A549 (cell line): ENCODE results near the gene C19orf53. TPM values are rescaled to one million over a fixed set of nuclear protein-coding genes. Genes with fewer than 3 reads are reported as not detected.

Experiments used
- ATAC-seq, 2 experiments: fragments of 200-7000 bp in 1 of 2; fragments of >200 bp in 1 of 2; cut with Nextera tagmentation in 1 of 2; cut with Tn5 transposase in 1 of 2; 3 replicates each; pipeline versions ENCODE4 v1.8.0 to v1.9.1; 2018 to 2020; ENCODE audit warnings: mild to moderate bottlenecking in 1 of 2, moderate library complexity in 1 of 2
- CTCF ChIA-PET: fragments of 300-600 bp; sonication (Branson Sonifier 250); formaldehyde crosslinking; extraction: SDS; loops from one replicate; lab custom pipeline; 2021; ENCODE audit warnings: antibody characterized with exemption, inconsistent platforms; lab: Yijun Ruan, JAX
- POLR2A ChIA-PET: fragments of 350-600 bp; formaldehyde crosslinking; extraction: SDS; loops from one replicate; lab custom pipeline; 2021; ENCODE audit warnings: antibody characterized with exemption, inconsistent platforms; lab: Yijun Ruan, JAX
- DNase-seq, 2 experiments: peaks; one replicate each; pipeline versions ENCODE4 v3.0.0 to v3.0.0-alpha.2; 2011 to 2016; ENCODE audit warnings: low read depth in 1 of 2, low spot score in 1 of 2
- FAIRE-seq: peaks from 2 replicates; lab custom pipeline; 2011; peaks lifted over from hg19 to GRCh38; lab: Jason Lieb, UNC
- H3K27ac ChIP-seq, 2 experiments: fragments of >200 bp; sonication (Bioruptor Twin); formaldehyde crosslinking; 3 replicates each; pipeline ENCODE4 v1.5.1; 2016 to 2017
- H3K4me1 ChIP-seq: fragments of >200 bp; sonication (Bioruptor Twin); formaldehyde crosslinking; 3 replicates; pipeline ENCODE4 v1.6.1; 2016
- H3K4me2 ChIP-seq: fragments of >200 bp; sonication (Bioruptor Twin); formaldehyde crosslinking; 3 replicates; pipeline ENCODE4 v1.6.1; 2016
- H3K4me3 ChIP-seq: fragments of >200 bp; sonication (Bioruptor Twin); formaldehyde crosslinking; 3 replicates; pipeline ENCODE4 v1.5.1; 2016
- H3K9me3 ChIP-seq: fragments of >200 bp; sonication (Bioruptor Twin); formaldehyde crosslinking; 3 replicates; pipeline ENCODE4 v1.6.1; 2016
- CHD4 ChIP-seq: fragments of 200-600 bp; sonication (generic); IDR thresholded peaks from 2 replicates; pipeline ENCODE4 v1.6.1; 2016; ENCODE audit warnings: antibody characterized with exemption, mild to moderate bottlenecking, borderline replicate concordance
- CTCF ChIP-seq: fragments of >200 bp; sonication (Bioruptor Twin); formaldehyde crosslinking; IDR thresholded peaks from 3 replicates; pipeline ENCODE4 v1.5.1; 2016
- EHF ChIP-seq: fragments of 250-450 bp; sonication (Bioruptor Pico); IDR thresholded peaks from 2 replicates; pipeline ENCODE4 v1.5.0; 2020; ENCODE audit warnings: mild to moderate bottlenecking
- EP300 ChIP-seq, 2 experiments: fragments of >200 bp; sonication (Bioruptor Twin); formaldehyde crosslinking; IDR thresholded peaks; 2 replicates in 1 of 2; 3 replicates in 1 of 2; pipeline ENCODE4 v1.6.1; 2016 to 2017
- FOSL2 ChIP-seq, 2 experiments: fragments of 450-650 bp in 1 of 2; fragments of >200 bp in 1 of 2; sonication (Bioruptor Twin) in 1 of 2; formaldehyde crosslinking; IDR thresholded peaks; 2 replicates each; pipeline versions ENCODE4 v1.5.0 to v1.6.1; 2016 to 2020; ENCODE audit warnings: mild to moderate bottlenecking in 1 of 2, moderate library complexity in 1 of 2
- HDAC2 ChIP-seq: fragments of 200-600 bp; sonication (generic); IDR thresholded peaks from 2 replicates; pipeline ENCODE4 v1.6.1; 2016
- HEYL ChIP-seq: fragments of 250-450 bp; sonication (Bioruptor Pico); IDR thresholded peaks from 2 replicates; pipeline ENCODE4 v1.8.0; 2021; ENCODE audit warnings: mild to moderate bottlenecking, moderate library complexity
- HOXB5 ChIP-seq: fragments of 250-450 bp; sonication (Bioruptor Pico); IDR thresholded peaks from 2 replicates; pipeline ENCODE4 v1.5.0; 2020; ENCODE audit warnings: mild to moderate bottlenecking, moderate library complexity
- MAFK ChIP-seq: fragments of 450-650 bp; IDR thresholded peaks from 2 replicates; pipeline ENCODE4 v1.6.1; 2014; ENCODE audit not compliant: partially characterized antibody
- NPAS2 ChIP-seq: fragments of 250-450 bp; sonication (Bioruptor Pico); IDR thresholded peaks from 2 replicates; pipeline ENCODE4 v1.8.0; 2022; ENCODE audit warnings: mild to moderate bottlenecking, moderate library complexity, borderline replicate concordance
- PBX3 ChIP-seq: IDR thresholded peaks from 2 replicates; pipeline ENCODE4 v1.6.1; 2012
- PHF8 ChIP-seq: fragments of 200-600 bp; sonication (generic); IDR thresholded peaks from 2 replicates; pipeline ENCODE4 v1.6.1; 2016; ENCODE audit warnings: low read depth, mild to moderate bottlenecking, antibody characterized with exemption, moderate library complexity, borderline replicate concordance
- POLR2A ChIP-seq: IDR thresholded peaks from 2 replicates; pipeline ENCODE4 v1.6.1; 2012; ENCODE audit warnings: mild to moderate bottlenecking, low read length
- RARB ChIP-seq: fragments of 250-450 bp; sonication (Bioruptor Pico); IDR thresholded peaks from 2 replicates; pipeline ENCODE4 v1.8.0; 2021; ENCODE audit warnings: mild to moderate bottlenecking, moderate library complexity
- RCOR1 ChIP-seq: fragments of 150-350 bp; IDR thresholded peaks from 2 replicates; pipeline ENCODE4 v1.6.1; 2014; ENCODE audit warnings: antibody characterized with exemption, low read length, low read depth
- RFX5 ChIP-seq: fragments of 450-650 bp; IDR thresholded peaks from 2 replicates; pipeline ENCODE4 v1.7.1; 2014; ENCODE audit warnings: antibody characterized with exemption, mild to moderate bottlenecking, moderate library complexity
- TP53 ChIP-seq: fragments of 250-450 bp; sonication (Bioruptor Pico); IDR thresholded peaks from 2 replicates; pipeline ENCODE4 v1.5.0; 2021; ENCODE audit warnings: mild to moderate bottlenecking, moderate library complexity
- ZC3H11A ChIP-seq: fragments of 450-650 bp; IDR thresholded peaks from 2 replicates; pipeline ENCODE4 v1.6.1; 2014; ENCODE audit warnings: antibody characterized with exemption, mild to moderate bottlenecking
- ZSCAN20 ChIP-seq: fragments of 250-450 bp; sonication (Bioruptor Pico); IDR thresholded peaks from 2 replicates; pipeline ENCODE4 v1.8.0; 2022; ENCODE audit warnings: mild to moderate bottlenecking, moderate library complexity
- WGBS: methylation state at CpG from one replicate; pipeline ENCODE4 v1.1.6; 2017; ENCODE audit errors: missing lambda C conversion rate; 5-methylcytosine and 5-hydroxymethylcytosine counted together
- polyA plus RNA-seq, 4 experiments: library from polyadenylated mRNA; depleted of rRNA in 3 of 4; stranded (reverse); fragments of >200 nt; fragmentation: RNase III in 1 of 4; extraction: RNeasy Plus Mini Kit Qiagen cat#74134 plus additional on column Dnase treatment in 1 of 4; gene quantifications; 2 replicates in 3 of 4; 3 replicates in 1 of 4; pipeline ENCODE4 v1.2.3, GENCODE V29; 2011 to 2017

The C19orf53 gene
- polyA plus RNA-seq, 2 of the 4 experiments (the other 2 are of a cell fraction) = 105 to 143 TPM

- CTCF ChIA-PET = interaction anchor here (1.0 kb wide), 1 partner anchor 10 kb away, joined by 3 read pairs; a partner anchor contains a TSS
- H3K27ac ChIP-seq = no peak overlapping the region
- H3K9me3 ChIP-seq = no peaks in the 10 kb centered on the region
- H3K4me2 ChIP-seq = no peak overlapping the region
- POLR2A ChIA-PET = no interaction called here
- H3K4me1 ChIP-seq = no peaks in the 10 kb centered on the region
- DNase-seq = no peak
- TF ChIP-seq MAFK = peak; percentile 72
- TF ChIP-seq RARB = no peak
- TF ChIP-seq, all 56 proteins: peak for 1
- no peak for FAIRE-seq
- H3K4me3 ChIP-seq = no peak overlapping the region
- ATAC-seq = no peak
- WGBS = 82% methylated on average over 15 of the region's 15 CpGs
Observed at GRCh38 chr19:13757805-13758772, 16.2 kb upstream of the C19orf53 start.

GRCh38 chr19:13758795-13759194 is 15.5 kb upstream of the C19orf53 start:
- ATAC-seq = no peak
- DNase-seq = no peak
- H3K9me3 ChIP-seq = no peaks in the 10 kb centered on the region
- CTCF ChIA-PET = interaction anchor here (1.0 kb wide), 1 partner anchor 11 kb away, joined by 3 read pairs; a partner anchor contains a TSS
- WGBS = 95% methylated on average over 23 of the region's 24 CpGs
- H3K27ac ChIP-seq = no peak overlapping the region
- H3K4me3 ChIP-seq = no peak overlapping the region
- H3K4me1 ChIP-seq = no peaks in the 10 kb centered on the region
- FAIRE-seq = no peak
- TF ChIP-seq CHD4 = no peak
- no peak for TF ChIP-seq HOXB5 (CRISPR knock-in tag)
- TF ChIP-seq EP300 (IDR thresholded peaks at IDR 0.05) = no peak
- TF ChIP-seq EHF (CRISPR knock-in tag) = no peak
- TF ChIP-seq ZSCAN20 (CRISPR knock-in tag) = no peak
- TF ChIP-seq FOSL2 (IDR thresholded peaks at IDR 0.05) = no peak
- TF ChIP-seq FOSL2 (CRISPR knock-in tag; IDR thresholded peaks at IDR 0.05) = no peak
- TF ChIP-seq HEYL (CRISPR knock-in tag) = no peak
- TF ChIP-seq RCOR1 = no peak
- no peak for TF ChIP-seq NPAS2 (CRISPR knock-in tag)
- TF ChIP-seq RFX5 = no peak
- no peak for TF ChIP-seq PBX3
- no peak for TF ChIP-seq POLR2A
- no peak for TF ChIP-seq TP53 (CRISPR knock-in tag)
- no peak for TF ChIP-seq ZC3H11A
- TF ChIP-seq, all 56 proteins: peak for 0
- POLR2A ChIA-PET = no interaction called here
- H3K4me2 ChIP-seq = no peak overlapping the region

GRCh38 chr19:13761423-13761822 is 12.8 kb upstream of the C19orf53 start:
- Histone ChIP-seq H3K4me2 (no peak overlapping the region), H3K4me1 (peaks cover 7% of the 10 kb centered on the region; the same call in 1 of the 3 replicates), H3K9me3 (no peaks in the 10 kb centered on the region), H3K27ac (no peak overlapping the region), H3K4me3 (no peak overlapping the region)
- WGBS = 85% methylated on average over 8 of the region's 8 CpGs
- DNase-seq (peak in 1 of 2 experiments; percentile 23), ATAC-seq (no peak), FAIRE-seq (no peak)
- POLR2A ChIA-PET = no interaction called here
- CTCF ChIA-PET = interaction anchor here (1.1 kb wide), 1 partner anchor 11 kb away, joined by 3 read pairs; no protein-coding TSS in a partner anchor
- TF ChIP-seq PHF8 (no peak), FOSL2 (IDR thresholded peaks at IDR 0.05) (no peak), FOSL2 (CRISPR knock-in tag; IDR thresholded peaks at IDR 0.05) (no peak), ZC3H11A (no peak), POLR2A (no peak), CTCF (no peak), HDAC2 (no peak)
